Progenitor cell of endocrine pancreas (in vitro differentiated cells): ENCODE measurements around the gene C16orf74. TPM values are rescaled to one million over a fixed set of nuclear protein-coding genes. Genes with fewer than 3 reads are reported as not detected.

ENCODE experiments used
- DNase-seq: peaks from one replicate; pipeline ENCODE4 v3.0.0; 2021; ENCODE audit warnings: low spot score; ENCODE audit not compliant: unreplicated experiment
- H3K27ac Mint-ChIP-seq: 2 replicates; pipeline ENCODE4 v1.8.0; 2021; ENCODE audit warnings: mild to moderate bottlenecking, moderate library complexity, mixed read lengths
- H3K27me3 Mint-ChIP-seq: 2 replicates; pipeline ENCODE4 v1.8.0; 2021; ENCODE audit warnings: mixed read lengths
- H3K36me3 Mint-ChIP-seq: 2 replicates; pipeline ENCODE4 v1.8.0; 2022; ENCODE audit warnings: mixed read lengths; ENCODE audit not compliant: insufficient read depth
- H3K4me1 Mint-ChIP-seq: 2 replicates; pipeline ENCODE4 v1.8.0; 2021; ENCODE audit warnings: low read depth, mixed read lengths
- H3K4me3 Mint-ChIP-seq: 2 replicates; pipeline ENCODE4 v1.8.0; 2021; ENCODE audit warnings: low read depth, mild to moderate bottlenecking, moderate library complexity, mixed read lengths
- H3K9me3 Mint-ChIP-seq: 2 replicates; pipeline ENCODE4 v1.8.0; 2021; ENCODE audit warnings: low read depth, mixed read lengths
- CTCF ChIP-seq: fragments of 200-600 bp; sonication (generic); IDR thresholded peaks from one replicate; pipeline ENCODE4 v1.5.0; 2021; ENCODE audit warnings: antibody characterized with exemption, mild to moderate bottlenecking; ENCODE audit not compliant: unreplicated experiment
- total RNA-seq: library from RNA; stranded (reverse); gene quantifications from 2 replicates; pipeline ENCODE4 v1.2.1, GENCODE V29; 2021

C16orf74 gene
- total RNA-seq, 1 donor from 2014 or later = 0.65 TPM

GRCh38 chr16:85661740-85662481 is 89.0 kb downstream of the C16orf74 start:
- TF ChIP-seq CTCF = no peak
- Mint-ChIP-seq H3K36me3 (peaks cover 27% of the 10 kb centered on the region), H3K9me3 (no peaks in the 10 kb centered on the region), H3K4me1 (no peaks in the 10 kb centered on the region), H3K4me3 (no peak overlapping the region), H3K27me3 (no peaks in the 10 kb centered on the region), H3K27ac (no peak overlapping the region)
- DNase-seq = no peak

- no peak for DNase-seq
- Mint-ChIP-seq H3K4me3 (no peak overlapping the region), H3K27me3 (no peaks in the 10 kb centered on the region), H3K9me3 (no peaks in the 10 kb centered on the region), H3K4me1 (no peaks in the 10 kb centered on the region), H3K27ac (no peak overlapping the region), H3K36me3 (peaks cover 24% of the 10 kb centered on the region)
- TF ChIP-seq CTCF = no peak
Observed at GRCh38 chr16:85660843-85661739, 89.8 kb downstream of the C16orf74 start.

- peak; percentile 83 for TF ChIP-seq CTCF
- H3K9me3 Mint-ChIP-seq = no peaks in the 10 kb centered on the region
- H3K36me3 Mint-ChIP-seq = peaks cover 18% of the 10 kb centered on the region
- H3K27ac Mint-ChIP-seq = peak overlapping the region; percentile 11
- H3K4me3 Mint-ChIP-seq = no peak overlapping the region
- no peaks in the 10 kb centered on the region for H3K4me1 Mint-ChIP-seq
- DNase-seq = peak; percentile 67
- H3K27me3 Mint-ChIP-seq = no peaks in the 10 kb centered on the region
Observed at GRCh38 chr16:85659805-85660511, 90.9 kb downstream of the C16orf74 start.

GRCh38 chr16:85659336-85659735 is 91.6 kb downstream of the C16orf74 start:
- TF ChIP-seq CTCF = no peak
- Mint-ChIP-seq H3K36me3 (peaks cover 18% of the 10 kb centered on the region), H3K4me1 (no peaks in the 10 kb centered on the region), H3K9me3 (no peaks in the 10 kb centered on the region), H3K27ac (peak overlapping the region; percentile 11), H3K27me3 (no peaks in the 10 kb centered on the region), H3K4me3 (no peak overlapping the region)
- DNase-seq = no peak
